ENCODE measurements around the gene ZNF747.

The ZNF747 gene

GRCh38 chr16:30515275-30515674 lies 19.4 kb downstream of the ZNF747 start:
- no peak for DNase-seq (ENCODE audit: low read depth)

- DNase-seq (ENCODE audit: low read depth) = no peak
These were observed 23.1 kb downstream of the ZNF747 start for GRCh38 chr16:30511509-30511908.

GRCh38 chr16:30510376-30510938 lies 24.2 kb downstream of the ZNF747 start:
- DNase-seq (ENCODE audit: low read depth) = no peak

- no peak for DNase-seq (ENCODE audit: low read depth)
These were observed 25.4 kb downstream of the ZNF747 start for GRCh38 chr16:30509081-30509765.

- DNase-seq (ENCODE audit: low read depth) = no peak
These were observed 31.0 kb downstream of the ZNF747 start for GRCh38 chr16:30503403-30504296.

- DNase-seq (ENCODE audit: low read depth) = no peak
These were observed 35.4 kb downstream of the ZNF747 start for GRCh38 chr16:30499284-30499683.

GRCh38 chr16:30494709-30495108 lies 39.9 kb downstream of the ZNF747 start:
- DNase-seq (ENCODE audit: low read depth) = no peak

- DNase-seq (ENCODE audit: low read depth) = no peak
These were observed 40.6 kb downstream of the ZNF747 start for GRCh38 chr16:30493941-30494488.

- DNase-seq (ENCODE audit: low read depth) = no peak
These were observed 42.8 kb downstream of the ZNF747 start for GRCh38 chr16:30491744-30492308.

- no peak for DNase-seq (ENCODE audit: low read depth)
These were observed 43.4 kb downstream of the ZNF747 start for GRCh38 chr16:30491229-30491628.

GRCh38 chr16:30490210-30490609 lies 44.4 kb downstream of the ZNF747 start:
- no peak for DNase-seq (ENCODE audit: low read depth)

- no peak for DNase-seq (ENCODE audit: low read depth)
These were observed 45.7 kb downstream of the ZNF747 start for GRCh38 chr16:30488764-30489605.

- DNase-seq (ENCODE audit: low read depth) = no peak
These were observed 48.7 kb downstream of the ZNF747 start for GRCh38 chr16:30485818-30486436.

GRCh38 chr16:30484887-30485286 lies 49.8 kb downstream of the ZNF747 start:
- no peak for DNase-seq (ENCODE audit: low read depth)

- no peak for DNase-seq (ENCODE audit: low read depth)
These were observed 52.3 kb downstream of the ZNF747 start for GRCh38 chr16:30482366-30482765.

- no peak for DNase-seq (ENCODE audit: low read depth)
These were observed 53.3 kb downstream of the ZNF747 start for GRCh38 chr16:30481381-30481780.
